HepG2 (cell line): ENCODE data around the gene PRSS22. TPM values are rescaled to one million over a fixed set of nuclear protein-coding genes. Genes with fewer than 3 reads are reported as not detected.
A peak's percentile ranks its signal among the peaks of the same experiment; 100 is the strongest.

ENCODE experiments used
- AGO1 ChIP-seq: fragments of 200-400 bp; formaldehyde crosslinking; IDR thresholded peaks from 2 replicates; pipeline ENCODE4 v1.6.1; 2017; ENCODE audit warnings: mild to moderate bottlenecking, low read depth, low read length, moderate library complexity; ENCODE audit not compliant: poor library complexity, severe bottlenecking
- ATAD3A ChIP-seq: sonication (generic); formaldehyde crosslinking; IDR thresholded peaks from 2 replicates; pipeline ENCODE4 v1.4.0; 2020; ENCODE audit warnings: missing genetic modification reagents
- HDAC2 ChIP-seq: sonication (generic); formaldehyde crosslinking; IDR thresholded peaks from 2 replicates; pipeline ENCODE4 v1.4.0; 2020; ENCODE audit warnings: missing genetic modification reagents
- HNRNPH1 ChIP-seq: fragments of 200-400 bp; formaldehyde crosslinking; optimal IDR thresholded peaks from 2 replicates; pipeline ENCODE3; 2017; ENCODE audit warnings: mild to moderate bottlenecking, low read depth, low read length
- KDM3A ChIP-seq: IDR thresholded peaks from 2 replicates; pipeline ENCODE4 v1.6.1; 2018; ENCODE audit warnings: low read depth, missing compliant biosample characterization
- MLLT10 ChIP-seq: sonication (generic); formaldehyde crosslinking; IDR thresholded peaks from 2 replicates; pipeline ENCODE4 v1.4.0; 2020; ENCODE audit warnings: missing genetic modification reagents
- MTA1 ChIP-seq: sonication (generic); formaldehyde crosslinking; IDR thresholded peaks from 2 replicates; pipeline ENCODE4 v1.4.0; 2020; ENCODE audit warnings: missing genetic modification reagents, mild to moderate bottlenecking, borderline replicate concordance
- NFE2L2 ChIP-seq: fragments of 150-350 bp; IDR thresholded peaks from 2 replicates; pipeline ENCODE4 v1.6.1; 2014; ENCODE audit warnings: low read length
- RFXAP ChIP-seq: sonication (generic); formaldehyde crosslinking; IDR thresholded peaks from 2 replicates; pipeline ENCODE4 v1.4.0; 2020; ENCODE audit warnings: missing genetic modification reagents, borderline replicate concordance
- RXRA ChIP-seq: sonication (generic); formaldehyde crosslinking; IDR thresholded peaks from 2 replicates; pipeline ENCODE4 v1.5.1; 2020; ENCODE audit warnings: missing genetic modification reagents
- SIN3B ChIP-seq: fragments of 150-350 bp; IDR thresholded peaks from 2 replicates; pipeline ENCODE4 v1.6.1; 2014; ENCODE audit warnings: low read length
- TFDP1 ChIP-seq: IDR thresholded peaks from 2 replicates; pipeline ENCODE4 v1.6.1; 2016; ENCODE audit warnings: missing compliant biosample characterization, missing genetic modification reagents, borderline replicate concordance
- THAP11 ChIP-seq: IDR thresholded peaks from 2 replicates; pipeline ENCODE4 v1.6.1; 2016; ENCODE audit warnings: missing biosample characterization, missing genetic modification reagents
- YEATS2 ChIP-seq: sonication (generic); formaldehyde crosslinking; IDR thresholded peaks from 2 replicates; pipeline ENCODE4 v1.4.0; 2020; ENCODE audit warnings: missing genetic modification reagents, borderline replicate concordance
- ZEB1 ChIP-seq: IDR thresholded peaks from 2 replicates; pipeline ENCODE4 v1.6.1; 2012; ENCODE audit warnings: mild to moderate bottlenecking, low read depth, inconsistent platforms; ENCODE audit not compliant: insufficient replicate concordance
- ZNF562 ChIP-seq: sonication (generic); formaldehyde crosslinking; IDR thresholded peaks from 2 replicates; pipeline ENCODE4 v1.8.0; 2022; ENCODE audit warnings: missing genetic modification reagents, borderline replicate concordance
- ZNF567 ChIP-seq: sonication (generic); formaldehyde crosslinking; IDR thresholded peaks from 2 replicates; pipeline ENCODE4 v1.8.1; 2023; ENCODE audit warnings: mild to moderate bottlenecking, missing genetic modification reagents, borderline replicate concordance
- ZNF674 ChIP-seq: sonication (generic); formaldehyde crosslinking; IDR thresholded peaks from 2 replicates; pipeline ENCODE4 v1.5.0; 2020; ENCODE audit warnings: low read depth, mild to moderate bottlenecking, missing genetic modification reagents
- ZNF841 ChIP-seq: sonication (generic); formaldehyde crosslinking; IDR thresholded peaks from 2 replicates; pipeline ENCODE4 v1.8.1; 2023; ENCODE audit warnings: missing genetic modification reagents, borderline replicate concordance
- polyA plus RNA-seq, 8 experiments: library from polyadenylated mRNA; depleted of rRNA in 3 of 8; stranded (reverse) in 7 of 8; unstranded in 1 of 8; fragments of >200 nt; fragmentation: Illumina TruSeq in 4 of 8; extraction: Trizol in 4 of 8; gene quantifications; 2 replicates each; pipeline versions ENCODE4 v1.2.1 to v1.2.3, GENCODE V29; 2011 to 2016; ENCODE audit warnings: low read depth in 4 of 8, missing spikeins in 1 of 8, mixed read lengths in 1 of 8; ENCODE audit not compliant: insufficient read depth in 1 of 8
- total RNA-seq, 5 experiments: library from RNA; depleted of rRNA; stranded (reverse); fragments of >200 nt; fragmentation: Illumina TruSeq; extraction: Trizol; gene quantifications; 2 replicates each; pipeline ENCODE4 v1.2.3, GENCODE V29; 2016; ENCODE audit warnings: low read depth in 1 of 5
- TF ChIP-seq, protein P1 (sequence below): IDR thresholded peaks from 2 replicates; pipeline ENCODE4 v1.6.1; 2016; ENCODE audit warnings: low read depth, borderline replicate concordance
- TF ChIP-seq, protein P2 (sequence below): fragments of 450-650 bp; IDR thresholded peaks from 2 replicates; pipeline ENCODE4 v1.6.1; 2017
- TF ChIP-seq, protein P3 (sequence below): sonication (generic); formaldehyde crosslinking; IDR thresholded peaks from 2 replicates; pipeline ENCODE4 v1.4.0; 2020; ENCODE audit warnings: mild to moderate bottlenecking, low read depth, missing genetic modification reagents
- TF ChIP-seq, protein P4 (sequence below): sonication (generic); formaldehyde crosslinking; IDR thresholded peaks from 2 replicates; pipeline ENCODE4 v1.4.0; 2020; ENCODE audit warnings: mild to moderate bottlenecking, missing genetic modification reagents
- TF ChIP-seq, protein P5 (sequence below): sonication (generic); formaldehyde crosslinking; conservative IDR thresholded peaks from 2 replicates; pipeline ENCODE4 v1.4.0; 2020; ENCODE audit warnings: missing genetic modification reagents

Gene PRSS22
- total and polyA plus RNA-seq, 2 of the 13 experiments (the other 11 are each of a cell fraction or from before 2014, with no cell fraction given), result 0.24 to 0.32 TPM

DNA sequence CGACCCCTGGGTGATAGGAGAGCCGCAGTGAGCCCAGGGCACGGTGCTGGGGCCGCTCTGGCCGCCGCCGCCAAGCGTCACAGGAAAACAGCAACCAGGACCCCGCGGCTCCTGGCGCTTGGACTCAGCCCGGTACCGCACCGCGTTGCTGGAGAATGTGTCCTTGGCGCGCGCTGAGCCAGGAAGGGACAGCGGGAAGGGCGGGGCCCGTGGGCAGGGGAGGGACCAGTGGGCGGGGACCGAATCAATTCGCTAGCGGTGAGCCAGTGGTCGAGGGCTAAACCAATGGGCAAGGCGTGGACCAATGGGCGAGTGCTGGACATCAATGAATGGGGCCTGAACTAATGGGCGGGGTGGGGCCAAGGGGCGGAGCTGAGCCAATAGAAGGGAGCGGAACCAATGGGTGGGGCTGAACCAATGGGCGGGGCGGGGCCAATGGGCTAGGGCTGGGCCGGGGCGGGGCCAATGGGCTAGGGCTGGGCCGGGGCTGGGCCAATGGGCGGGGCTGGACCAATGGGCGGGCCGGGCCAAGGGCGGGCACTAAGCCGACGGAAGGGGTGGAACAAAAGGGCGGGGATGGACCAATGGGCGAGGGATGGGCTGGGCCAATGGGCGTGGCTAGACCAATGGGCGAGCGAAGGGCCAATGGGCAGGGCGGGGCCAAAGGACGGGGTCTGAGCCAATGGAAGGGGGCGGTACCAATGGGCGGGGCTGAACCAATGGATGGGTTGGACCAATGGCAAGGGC, 47.4 kb upstream of the PRSS22 start (continued):
- TF ChIP-seq, protein P1, sequence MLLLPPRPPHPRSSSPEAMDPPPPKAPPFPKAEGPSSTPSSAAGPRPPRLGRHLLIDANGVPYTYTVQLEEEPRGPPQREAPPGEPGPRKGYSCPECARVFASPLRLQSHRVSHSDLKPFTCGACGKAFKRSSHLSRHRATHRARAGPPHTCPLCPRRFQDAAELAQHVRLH (CRISPR knock-in tag), result peak; percentile 65; the same call in 1 of the 2 replicates
- TF ChIP-seq TFDP1 (CRISPR knock-in tag) (peak; percentile 85), ZNF562 (no peak), ATAD3A (CRISPR knock-in tag) (no peak), YEATS2 (CRISPR knock-in tag) (no peak), SIN3B (peak; percentile 61; the same call in 1 of the 2 replicates), NFE2L2 (no peak), ZNF567 (CRISPR knock-in tag) (no peak), AGO1 (peak; percentile 47), RFXAP (CRISPR knock-in tag) (0 out of 2 replicates have a peak, but pooled peaks have one; percentile 50), RXRA (CRISPR knock-in tag) (0 out of 2 replicates have a peak, but pooled peaks have one; percentile 24), MLLT10 (no peak), KDM3A (CRISPR knock-in tag) (0 out of 2 replicates have a peak, but pooled peaks have one; percentile 50), THAP11 (CRISPR knock-in tag) (peak; percentile 68), ZNF841 (CRISPR knock-in tag) (no peak), HDAC2 (CRISPR knock-in tag) (peak; percentile 45; the same call in 1 of the 2 replicates), MTA1 (0 out of 2 replicates have a peak, but pooled peaks have one; percentile 14), HNRNPH1 (no peak), ZNF674 (0 out of 2 replicates have a peak, but pooled peaks have one; percentile 50), ZEB1 (no peak)
- TF ChIP-seq, protein P2, sequence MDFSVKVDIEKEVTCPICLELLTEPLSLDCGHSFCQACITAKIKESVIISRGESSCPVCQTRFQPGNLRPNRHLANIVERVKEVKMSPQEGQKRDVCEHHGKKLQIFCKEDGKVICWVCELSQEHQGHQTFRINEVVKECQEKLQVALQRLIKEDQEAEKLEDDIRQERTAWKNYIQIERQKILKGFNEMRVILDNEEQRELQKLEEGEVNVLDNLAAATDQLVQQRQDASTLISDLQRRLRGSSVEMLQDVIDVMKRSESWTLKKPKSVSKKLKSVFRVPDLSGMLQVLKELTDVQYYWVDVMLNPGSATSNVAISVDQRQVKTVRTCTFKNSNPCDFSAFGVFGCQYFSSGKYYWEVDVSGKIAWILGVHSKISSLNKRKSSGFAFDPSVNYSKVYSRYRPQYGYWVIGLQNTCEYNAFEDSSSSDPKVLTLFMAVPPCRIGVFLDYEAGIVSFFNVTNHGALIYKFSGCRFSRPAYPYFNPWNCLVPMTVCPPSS, result no peak
- TF ChIP-seq, protein P3, sequence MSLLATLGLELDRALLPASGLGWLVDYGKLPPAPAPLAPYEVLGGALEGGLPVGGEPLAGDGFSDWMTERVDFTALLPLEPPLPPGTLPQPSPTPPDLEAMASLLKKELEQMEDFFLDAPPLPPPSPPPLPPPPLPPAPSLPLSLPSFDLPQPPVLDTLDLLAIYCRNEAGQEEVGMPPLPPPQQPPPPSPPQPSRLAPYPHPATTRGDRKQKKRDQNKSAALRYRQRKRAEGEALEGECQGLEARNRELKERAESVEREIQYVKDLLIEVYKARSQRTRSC, result 0 out of 2 replicates have a peak, but pooled peaks have one; percentile 66
- TF ChIP-seq, protein P4, sequence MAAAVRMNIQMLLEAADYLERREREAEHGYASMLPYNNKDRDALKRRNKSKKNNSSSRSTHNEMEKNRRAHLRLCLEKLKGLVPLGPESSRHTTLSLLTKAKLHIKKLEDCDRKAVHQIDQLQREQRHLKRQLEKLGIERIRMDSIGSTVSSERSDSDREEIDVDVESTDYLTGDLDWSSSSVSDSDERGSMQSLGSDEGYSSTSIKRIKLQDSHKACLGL (CRISPR knock-in tag), result peak; percentile 65; the same call in 1 of the 2 replicates
- TF ChIP-seq, protein P5, sequence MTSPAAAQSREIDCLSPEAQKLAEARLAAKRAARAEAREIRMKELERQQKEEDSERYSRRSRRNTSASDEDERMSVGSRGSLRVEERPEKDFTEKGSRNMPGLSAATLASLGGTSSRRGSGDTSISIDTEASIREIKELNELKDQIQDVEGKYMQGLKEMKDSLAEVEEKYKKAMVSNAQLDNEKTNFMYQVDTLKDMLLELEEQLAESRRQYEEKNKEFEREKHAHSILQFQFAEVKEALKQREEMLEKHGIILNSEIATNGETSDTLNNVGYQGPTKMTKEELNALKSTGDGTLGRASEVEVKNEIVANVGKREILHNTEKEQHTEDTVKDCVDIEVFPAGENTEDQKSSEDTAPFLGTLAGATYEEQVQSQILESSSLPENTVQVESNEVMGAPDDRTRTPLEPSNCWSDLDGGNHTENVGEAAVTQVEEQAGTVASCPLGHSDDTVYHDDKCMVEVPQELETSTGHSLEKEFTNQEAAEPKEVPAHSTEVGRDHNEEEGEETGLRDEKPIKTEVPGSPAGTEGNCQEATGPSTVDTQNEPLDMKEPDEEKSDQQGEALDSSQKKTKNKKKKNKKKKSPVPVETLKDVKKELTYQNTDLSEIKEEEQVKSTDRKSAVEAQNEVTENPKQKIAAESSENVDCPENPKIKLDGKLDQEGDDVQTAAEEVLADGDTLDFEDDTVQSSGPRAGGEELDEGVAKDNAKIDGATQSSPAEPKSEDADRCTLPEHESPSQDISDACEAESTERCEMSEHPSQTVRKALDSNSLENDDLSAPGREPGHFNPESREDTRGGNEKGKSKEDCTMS, result no peak
